Glutamatergic neuron (in vitro differentiated cells): ENCODE data around the gene ARPC5. TPM values are rescaled to one million over a fixed set of nuclear protein-coding genes. Genes with fewer than 3 reads are reported as not detected.
"Not testable (repeated sequence)": the region's sequence is repeated elsewhere in the genome, so short reads cannot be mapped to it uniquely, and the experiment has no call there.

Experiments used
- DNase-seq: peaks from one replicate; pipeline ENCODE4 v3.0.0; 2022
- H3K27ac Mint-ChIP-seq: one replicate; pipeline ENCODE4 v1.8.0; 2020; ENCODE audit warnings: mild to moderate bottlenecking, mixed read lengths, inconsistent platforms; ENCODE audit not compliant: unreplicated experiment
- H3K27me3 Mint-ChIP-seq: one replicate; pipeline ENCODE4 v1.8.0; 2020; ENCODE audit warnings: mild to moderate bottlenecking, moderate library complexity, mixed read lengths, inconsistent platforms; ENCODE audit not compliant: unreplicated experiment
- H3K36me3 Mint-ChIP-seq: one replicate; pipeline ENCODE4 v1.8.0; 2020; ENCODE audit warnings: mild to moderate bottlenecking, mixed read lengths, inconsistent platforms; ENCODE audit not compliant: unreplicated experiment
- H3K4me1 Mint-ChIP-seq: one replicate; pipeline ENCODE4 v1.8.0; 2020; ENCODE audit warnings: mild to moderate bottlenecking, low read depth, mixed read lengths, inconsistent platforms; ENCODE audit not compliant: unreplicated experiment
- H3K4me3 Mint-ChIP-seq: one replicate; pipeline ENCODE4 v1.8.0; 2020; ENCODE audit warnings: mild to moderate bottlenecking, mixed read lengths, inconsistent platforms; ENCODE audit not compliant: unreplicated experiment
- H3K9me3 Mint-ChIP-seq: one replicate; pipeline ENCODE4 v1.8.0; 2020; ENCODE audit warnings: mild to moderate bottlenecking, moderate library complexity, mixed read lengths, inconsistent platforms; ENCODE audit not compliant: unreplicated experiment
- CTCF ChIP-seq: fragments of 200-600 bp; sonication (generic); IDR thresholded peaks from one replicate; pipeline ENCODE4 v1.5.0; 2021; ENCODE audit not compliant: partially characterized antibody, unreplicated experiment
- total RNA-seq: library from RNA; stranded (reverse); fragmentation: NEBNext Ultra II Directional; extraction: Animal tissue kit (Norgen Biotek cat#: 25700); gene quantifications from one replicate; pipeline ENCODE4 v1.2.1, GENCODE V29; 2021; ENCODE audit not compliant: unreplicated experiment

Gene ARPC5
- total RNA-seq, 1 donor from 2014 or later = 92.0 TPM

- peak overlapping the region; percentile 10 for H3K27ac Mint-ChIP-seq
- TF ChIP-seq CTCF = peak; percentile 40
- H3K4me3 Mint-ChIP-seq = no peak overlapping the region
- no peaks in the 10 kb centered on the region for H3K27me3 Mint-ChIP-seq
- peak; percentile 45 for DNase-seq
- no peaks in the 10 kb centered on the region for H3K9me3 Mint-ChIP-seq
- H3K4me1 Mint-ChIP-seq = peaks cover under 1% of the 10 kb centered on the region
- no peaks in the 10 kb centered on the region for H3K36me3 Mint-ChIP-seq
Measured at GRCh38 chr1:183622884-183623785, 12.4 kb downstream of the ARPC5 start.

GRCh38 chr1:183622013-183622412 lies 13.6 kb downstream of the ARPC5 start:
- peaks cover 6% of the 10 kb centered on the region for H3K4me1 Mint-ChIP-seq
- no peak overlapping the region for H3K27ac Mint-ChIP-seq

GRCh38 chr1:183620311-183620710 lies 15.3 kb downstream of the ARPC5 start:
- Mint-ChIP-seq H3K4me3 (no peak overlapping the region), H3K4me1 (peaks cover 8% of the 10 kb centered on the region), H3K36me3 (no peaks in the 10 kb centered on the region), H3K27me3 (peaks cover 2% of the 10 kb centered on the region), H3K9me3 (no peaks in the 10 kb centered on the region), H3K27ac (no peak overlapping the region)
- TF ChIP-seq CTCF = no peak
- DNase-seq = no peak

More at GRCh38 chr1:183622013-183622412, 13.6 kb downstream of the ARPC5 start:
- H3K27me3 Mint-ChIP-seq = peaks cover 2% of the 10 kb centered on the region
- no peak overlapping the region for H3K4me3 Mint-ChIP-seq
- no peaks in the 10 kb centered on the region for H3K9me3 Mint-ChIP-seq
- no peak for DNase-seq
- H3K36me3 Mint-ChIP-seq = no peaks in the 10 kb centered on the region
- TF ChIP-seq CTCF = no peak

GRCh38 chr1:183619781-183620180 lies 15.8 kb downstream of the ARPC5 start:
- peaks cover 8% of the 10 kb centered on the region for H3K4me1 Mint-ChIP-seq
- TF ChIP-seq CTCF = no peak
- DNase-seq = no peak
- peaks cover 2% of the 10 kb centered on the region for H3K27me3 Mint-ChIP-seq
- no peak overlapping the region for H3K4me3 Mint-ChIP-seq
- no peak overlapping the region for H3K27ac Mint-ChIP-seq
- no peaks in the 10 kb centered on the region for H3K36me3 Mint-ChIP-seq
- H3K9me3 Mint-ChIP-seq = no peaks in the 10 kb centered on the region

GRCh38 chr1:183618202-183618601 lies 17.4 kb downstream of the ARPC5 start:
- H3K9me3 Mint-ChIP-seq, H3K27ac Mint-ChIP-seq, H3K27me3 Mint-ChIP-seq, H3K36me3 Mint-ChIP-seq, DNase-seq, H3K4me3 Mint-ChIP-seq, H3K4me1 Mint-ChIP-seq: not testable (repeated sequence)

- not testable (repeated sequence) for DNase-seq, H3K27ac Mint-ChIP-seq, H3K9me3 Mint-ChIP-seq, H3K27me3 Mint-ChIP-seq, H3K36me3 Mint-ChIP-seq, H3K4me1 Mint-ChIP-seq, H3K4me3 Mint-ChIP-seq
Measured at GRCh38 chr1:183612975-183613374, 22.6 kb downstream of the ARPC5 start.
